H1 (cell line): ENCODE results near the gene UNC79. TPM values are rescaled to one million over a fixed set of nuclear protein-coding genes. Genes with fewer than 3 reads are reported as not detected.

Source experiments
- JUN ChIP-seq: IDR thresholded peaks from 2 replicates; pipeline ENCODE4 v1.6.1; 2011; ENCODE audit warnings: low read depth, mild to moderate bottlenecking, improper control_type of control experiment, low read length
- polyA plus RNA-seq, 7 experiments: library from polyadenylated mRNA; depleted of rRNA in 3 of 7; stranded (reverse) in 5 of 7; unstranded in 2 of 7; fragments of >200 nt in 5 of 7; fragments of 200-250 nt in 2 of 7; gene quantifications; 1 replicate in 5 of 7; 2 replicates in 1 of 7; 4 replicates in 1 of 7; pipeline versions ENCODE4 v1.2.1 to v1.2.3, GENCODE V29; 2011 to 2013; ENCODE audit warnings: missing spikeins in 2 of 7, mixed read lengths in 2 of 7
- total RNA-seq: library from RNA; stranded (reverse); fragmentation: NEBNext Ultra II Directional; extraction: Animal tissue kit (Norgen Biotek cat#: 25700); gene quantifications from 2 replicates; pipeline ENCODE4 v1.2.1, GENCODE V29; 2021
- TF ChIP-seq, protein P1 (sequence below): IDR thresholded peaks from 2 replicates; pipeline ENCODE4 v1.6.1; 2012; ENCODE audit warnings: low read length, inconsistent platforms

UNC79 gene
- total and polyA plus RNA-seq, 2 of the 8 experiments (the other 6 are each of a cell fraction or from before 2014, with no cell fraction given), result 1.8 to 2.3 TPM

DNA sequence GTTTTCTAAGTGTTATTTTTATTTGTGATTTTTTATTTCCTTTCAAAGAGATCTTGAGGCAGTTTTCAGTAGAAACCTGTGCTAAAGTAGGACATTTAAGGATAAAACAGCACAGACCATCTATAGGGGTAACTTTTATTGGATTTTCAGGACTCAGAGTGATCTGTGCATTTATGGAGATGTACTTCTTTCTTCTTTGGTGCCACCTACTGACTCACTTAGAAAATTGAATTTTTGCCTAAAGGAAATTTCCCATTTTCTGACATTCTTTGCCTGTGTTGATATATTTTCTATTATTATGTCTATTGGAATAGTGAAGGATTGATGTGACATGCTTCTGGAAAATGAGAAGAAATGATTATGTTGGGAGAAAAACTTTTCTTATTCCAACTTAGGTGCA, 113.0 kb downstream of the UNC79 start (continued):
- TF ChIP-seq, protein P1, sequence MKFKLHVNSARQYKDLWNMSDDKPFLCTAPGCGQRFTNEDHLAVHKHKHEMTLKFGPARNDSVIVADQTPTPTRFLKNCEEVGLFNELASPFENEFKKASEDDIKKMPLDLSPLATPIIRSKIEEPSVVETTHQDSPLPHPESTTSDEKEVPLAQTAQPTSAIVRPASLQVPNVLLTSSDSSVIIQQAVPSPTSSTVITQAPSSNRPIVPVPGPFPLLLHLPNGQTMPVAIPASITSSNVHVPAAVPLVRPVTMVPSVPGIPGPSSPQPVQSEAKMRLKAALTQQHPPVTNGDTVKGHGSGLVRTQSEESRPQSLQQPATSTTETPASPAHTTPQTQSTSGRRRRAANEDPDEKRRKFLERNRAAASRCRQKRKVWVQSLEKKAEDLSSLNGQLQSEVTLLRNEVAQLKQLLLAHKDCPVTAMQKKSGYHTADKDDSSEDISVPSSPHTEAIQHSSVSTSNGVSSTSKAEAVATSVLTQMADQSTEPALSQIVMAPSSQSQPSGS, result no peak
- no peak for TF ChIP-seq JUN
